ENCODE data around the gene LRP5. TPM values are rescaled to one million over a fixed set of nuclear protein-coding genes. Genes with fewer than 3 reads are reported as not detected.

LRP5 gene
- polyA plus RNA-seq, 3 donors, result 0.23 to 0.29 TPM; not detected in 1

DNA sequence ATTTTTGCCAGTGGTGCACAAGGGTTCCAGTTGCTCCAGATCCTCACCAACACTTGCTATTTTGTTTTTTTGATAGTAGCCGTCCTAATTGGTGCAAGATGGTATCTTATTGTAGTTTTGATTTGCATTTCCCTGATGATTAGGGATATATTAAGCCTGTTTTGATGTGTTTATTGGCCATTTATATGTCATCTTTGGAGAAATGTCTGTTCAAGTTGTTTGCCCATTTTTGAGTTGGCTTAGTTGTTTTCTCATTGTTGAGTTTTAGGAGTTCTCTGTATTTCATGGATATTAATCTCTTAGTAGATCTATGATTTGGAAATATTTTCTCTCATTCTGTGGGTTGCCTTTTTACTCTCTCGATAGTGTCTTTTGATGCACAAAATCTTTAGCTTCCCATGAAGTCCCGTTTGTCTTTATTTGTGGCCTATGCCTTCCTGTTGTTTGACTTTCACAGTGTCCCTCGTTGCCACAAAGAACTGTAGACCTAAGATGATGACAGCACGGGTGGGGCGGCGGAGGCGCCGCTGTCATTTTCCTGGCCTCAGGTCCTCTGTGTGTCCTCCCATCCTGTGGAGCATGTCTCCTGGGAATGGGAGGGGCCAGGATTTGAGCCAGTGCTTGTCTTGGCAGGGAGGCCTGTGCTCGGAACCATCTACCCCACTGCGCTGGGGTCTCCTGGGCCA lies 33.5 kb downstream of the LRP5 start:
- Histone ChIP-seq H3K27me3 (ENCODE audit: control insufficient read depth in 2 of 2, insufficient read depth in 2 of 2, low read length in 2 of 2) (no peaks in the 10 kb centered on the region), H3K9ac (ENCODE audit: insufficient read depth, low read length, poor library complexity, severe bottlenecking) (no peak overlapping the region), H3K4me2 (replicated peaks; ENCODE audit: extremely low read depth, low read length, poor library complexity, severe bottlenecking) (no peak overlapping the region), H3K36me3 (replicated peaks in 1 of 2; ENCODE audit: control insufficient read depth in 1 of 2, insufficient read depth in 2 of 2, low read length in 2 of 2) (no peaks in the 10 kb centered on the region), H2AFZ (ENCODE audit: insufficient read depth, low read depth, low read length, poor library complexity, severe bottlenecking) (no peak overlapping the region), H3K27ac (ENCODE audit: low read depth in 1 of 2, low read length in 2 of 2) (no peak overlapping the region), H3K9me3 (replicated peaks in 1 of 2; ENCODE audit: control insufficient read depth in 1 of 2, insufficient read depth in 1 of 2, low read length in 2 of 2) (no peaks in the 10 kb centered on the region), H3K79me2 (ENCODE audit: insufficient read depth, low read length) (no peaks in the 10 kb centered on the region), H4K20me1 (ENCODE audit: insufficient read depth, low read length) (no peaks in the 10 kb centered on the region), H3K4me3 (replicated peaks in 1 of 3; ENCODE audit: low read depth in 2 of 3, low read length in 3 of 3) (no peak overlapping the region), H3K4me1 (ENCODE audit: control insufficient read depth in 1 of 2, insufficient read depth in 2 of 2, low read length in 2 of 2) (no peaks in the 10 kb centered on the region)
- H3K27me3 Mint-ChIP-seq (ENCODE audit: low read depth in 3 of 3), result peaks cover 0 to 8% (median 0%) of the 10 kb centered on the region in 3 donors
- intact Hi-C loops (cut with micrococcal nuclease), result no loop called here
- 95% methylated on average over 9 of the region's 11 CpGs for WGBS (ENCODE audit: insufficient coverage)
- H3K9me3 Mint-ChIP-seq, result peaks cover 0 to 2% (median 0%) of the 10 kb centered on the region in 7 donors
- TF ChIP-seq, protein P1, sequence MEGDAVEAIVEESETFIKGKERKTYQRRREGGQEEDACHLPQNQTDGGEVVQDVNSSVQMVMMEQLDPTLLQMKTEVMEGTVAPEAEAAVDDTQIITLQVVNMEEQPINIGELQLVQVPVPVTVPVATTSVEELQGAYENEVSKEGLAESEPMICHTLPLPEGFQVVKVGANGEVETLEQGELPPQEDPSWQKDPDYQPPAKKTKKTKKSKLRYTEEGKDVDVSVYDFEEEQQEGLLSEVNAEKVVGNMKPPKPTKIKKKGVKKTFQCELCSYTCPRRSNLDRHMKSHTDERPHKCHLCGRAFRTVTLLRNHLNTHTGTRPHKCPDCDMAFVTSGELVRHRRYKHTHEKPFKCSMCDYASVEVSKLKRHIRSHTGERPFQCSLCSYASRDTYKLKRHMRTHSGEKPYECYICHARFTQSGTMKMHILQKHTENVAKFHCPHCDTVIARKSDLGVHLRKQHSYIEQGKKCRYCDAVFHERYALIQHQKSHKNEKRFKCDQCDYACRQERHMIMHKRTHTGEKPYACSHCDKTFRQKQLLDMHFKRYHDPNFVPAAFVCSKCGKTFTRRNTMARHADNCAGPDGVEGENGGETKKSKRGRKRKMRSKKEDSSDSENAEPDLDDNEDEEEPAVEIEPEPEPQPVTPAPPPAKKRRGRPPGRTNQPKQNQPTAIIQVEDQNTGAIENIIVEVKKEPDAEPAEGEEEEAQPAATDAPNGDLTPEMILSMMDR (IDR thresholded peaks at IDR 0.05), result no peak
- no peak overlapping the region for H3K4me3 Mint-ChIP-seq
- DNase-seq, result no peak
- H3K27ac Mint-ChIP-seq, result no peak overlapping the region
- no peaks in the 10 kb centered on the region for H3K4me1 Mint-ChIP-seq
- no peaks in the 10 kb centered on the region for H3K36me3 Mint-ChIP-seq

DNA sequence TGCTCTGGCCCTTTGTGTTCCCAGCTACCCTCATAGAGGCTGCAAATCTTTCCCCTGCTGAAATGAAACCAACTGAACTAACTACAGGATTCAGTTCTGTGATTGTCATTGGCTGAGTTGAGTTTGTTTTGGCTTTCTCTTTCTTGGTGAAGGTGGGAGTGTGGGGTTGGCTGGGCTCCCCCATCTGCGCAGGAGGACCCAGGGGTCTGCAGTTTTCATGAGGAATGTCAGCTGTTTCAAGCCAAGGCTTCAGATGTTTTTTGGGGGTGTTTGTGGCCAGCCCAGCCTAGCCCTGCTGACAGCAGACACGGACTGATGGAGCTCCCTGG lies 34.0 kb downstream of the LRP5 start:
- no peaks in the 10 kb centered on the region for H3K4me1 Mint-ChIP-seq
- Histone ChIP-seq H3K36me3 (replicated peaks in 1 of 2; ENCODE audit: control insufficient read depth in 1 of 2, insufficient read depth in 2 of 2, low read length in 2 of 2) (no peaks in the 10 kb centered on the region), H3K27me3 (ENCODE audit: control insufficient read depth in 2 of 2, insufficient read depth in 2 of 2, low read length in 2 of 2) (no peaks in the 10 kb centered on the region), H3K4me2 (replicated peaks; ENCODE audit: extremely low read depth, low read length, poor library complexity, severe bottlenecking) (no peak overlapping the region), H3K79me2 (ENCODE audit: insufficient read depth, low read length) (no peaks in the 10 kb centered on the region), H3K4me1 (ENCODE audit: control insufficient read depth in 1 of 2, insufficient read depth in 2 of 2, low read length in 2 of 2) (no peaks in the 10 kb centered on the region), H3K9ac (ENCODE audit: insufficient read depth, low read length, poor library complexity, severe bottlenecking) (no peak overlapping the region), H3K9me3 (replicated peaks in 1 of 2; ENCODE audit: control insufficient read depth in 1 of 2, insufficient read depth in 1 of 2, low read length in 2 of 2) (no peaks in the 10 kb centered on the region), H3K27ac (ENCODE audit: low read depth in 1 of 2, low read length in 2 of 2) (no peak overlapping the region), H2AFZ (ENCODE audit: insufficient read depth, low read depth, low read length, poor library complexity, severe bottlenecking) (no peak overlapping the region), H3K4me3 (replicated peaks in 1 of 3; ENCODE audit: low read depth in 2 of 3, low read length in 3 of 3) (no peak overlapping the region), H4K20me1 (ENCODE audit: insufficient read depth, low read length) (no peaks in the 10 kb centered on the region)
- DNase-seq, result no peak
- no peak overlapping the region for H3K4me3 Mint-ChIP-seq
- intact Hi-C loops (cut with micrococcal nuclease), result no loop called here
- H3K36me3 Mint-ChIP-seq, result no peaks in the 10 kb centered on the region
- TF ChIP-seq, protein P1 (IDR thresholded peaks at IDR 0.05), result no peak
- WGBS (ENCODE audit: insufficient coverage), result no CpG with 5 or more reads among the region's 2 CpGs
- peaks cover 0 to 2% (median 0%) of the 10 kb centered on the region in 7 donors for H3K9me3 Mint-ChIP-seq
- peaks cover 0 to 8% (median 0%) of the 10 kb centered on the region in 3 donors for H3K27me3 Mint-ChIP-seq (ENCODE audit: low read depth in 3 of 3)
- H3K27ac Mint-ChIP-seq, result no peak overlapping the region

Measured in CD14-positive monocyte (primary cell).